Suprapubic skin (tissue), 4 donors: ENCODE results near the gene CIITA.

ENCODE experiments used
- POLR2A ChIP-seq, 2 donors: fragments of 450-650 bp; IDR thresholded peaks; one replicate each; pipeline ENCODE4 v1.6.1; 2017; ENCODE audit warnings: antibody characterized with exemption in 2 of 2, mild to moderate bottlenecking in 2 of 2, moderate library complexity in 2 of 2
- POLR2AphosphoS5 ChIP-seq, 3 donors: sonication (generic); formaldehyde crosslinking; IDR thresholded peaks; one replicate each; pipeline ENCODE4 v1.6.1; 2017; ENCODE audit warnings: antibody characterized with exemption in 3 of 3
- TF ChIP-seq, protein P1 (sequence below), 2 donors: fragments of 200-600 bp in 1 of 2; fragments of 450-650 bp in 1 of 2; sonication (generic) in 1 of 2; IDR thresholded peaks; one replicate each; pipeline ENCODE4 v1.5.1; 2016 to 2019; ENCODE audit warnings: antibody characterized with exemption in 2 of 2, mild to moderate bottlenecking in 1 of 2, moderate library complexity in 1 of 2

DNA sequence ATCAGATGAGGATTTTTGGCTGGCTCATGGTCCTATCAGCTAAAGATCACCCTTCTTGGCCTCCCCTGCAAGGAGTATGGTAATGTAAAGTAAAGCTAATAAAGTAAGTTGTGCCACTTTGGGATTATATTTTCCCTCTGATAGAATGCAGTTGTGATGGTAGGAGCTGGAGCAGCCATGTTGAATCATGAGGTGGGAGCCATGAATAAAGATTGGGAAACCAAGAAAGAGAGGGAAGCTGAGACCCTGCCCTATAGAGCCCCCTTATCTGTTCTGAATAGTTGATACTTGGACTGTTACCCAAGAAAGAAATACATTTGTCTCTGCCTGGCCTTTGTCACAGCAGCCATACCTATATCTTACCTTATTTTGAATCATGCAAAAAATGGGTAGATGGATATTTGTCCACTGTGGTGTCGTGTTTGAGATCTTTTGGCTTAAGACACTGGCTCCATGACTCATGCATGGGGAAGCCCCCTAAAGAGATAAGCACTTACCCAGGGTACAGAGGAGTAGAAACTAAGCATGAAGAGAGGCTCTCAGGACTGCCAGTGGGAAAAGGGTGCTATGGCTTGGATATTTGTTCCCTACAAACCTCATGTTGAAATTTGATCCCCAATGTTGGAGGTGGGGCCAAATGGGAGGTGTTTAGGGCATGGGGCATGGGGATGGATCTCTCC is 40.7 kb upstream of the CIITA start:
- TF ChIP-seq POLR2A (IDR thresholded peaks at IDR 0.05) (no peak), POLR2AphosphoS5 (IDR thresholded peaks at IDR 0.05) (no peak)
- TF ChIP-seq, protein P1, sequence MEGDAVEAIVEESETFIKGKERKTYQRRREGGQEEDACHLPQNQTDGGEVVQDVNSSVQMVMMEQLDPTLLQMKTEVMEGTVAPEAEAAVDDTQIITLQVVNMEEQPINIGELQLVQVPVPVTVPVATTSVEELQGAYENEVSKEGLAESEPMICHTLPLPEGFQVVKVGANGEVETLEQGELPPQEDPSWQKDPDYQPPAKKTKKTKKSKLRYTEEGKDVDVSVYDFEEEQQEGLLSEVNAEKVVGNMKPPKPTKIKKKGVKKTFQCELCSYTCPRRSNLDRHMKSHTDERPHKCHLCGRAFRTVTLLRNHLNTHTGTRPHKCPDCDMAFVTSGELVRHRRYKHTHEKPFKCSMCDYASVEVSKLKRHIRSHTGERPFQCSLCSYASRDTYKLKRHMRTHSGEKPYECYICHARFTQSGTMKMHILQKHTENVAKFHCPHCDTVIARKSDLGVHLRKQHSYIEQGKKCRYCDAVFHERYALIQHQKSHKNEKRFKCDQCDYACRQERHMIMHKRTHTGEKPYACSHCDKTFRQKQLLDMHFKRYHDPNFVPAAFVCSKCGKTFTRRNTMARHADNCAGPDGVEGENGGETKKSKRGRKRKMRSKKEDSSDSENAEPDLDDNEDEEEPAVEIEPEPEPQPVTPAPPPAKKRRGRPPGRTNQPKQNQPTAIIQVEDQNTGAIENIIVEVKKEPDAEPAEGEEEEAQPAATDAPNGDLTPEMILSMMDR (IDR thresholded peaks at IDR 0.05): no peak
